Measurements from ENCODE around the gene NEGR1.

- TF ChIP-seq, protein P1, sequence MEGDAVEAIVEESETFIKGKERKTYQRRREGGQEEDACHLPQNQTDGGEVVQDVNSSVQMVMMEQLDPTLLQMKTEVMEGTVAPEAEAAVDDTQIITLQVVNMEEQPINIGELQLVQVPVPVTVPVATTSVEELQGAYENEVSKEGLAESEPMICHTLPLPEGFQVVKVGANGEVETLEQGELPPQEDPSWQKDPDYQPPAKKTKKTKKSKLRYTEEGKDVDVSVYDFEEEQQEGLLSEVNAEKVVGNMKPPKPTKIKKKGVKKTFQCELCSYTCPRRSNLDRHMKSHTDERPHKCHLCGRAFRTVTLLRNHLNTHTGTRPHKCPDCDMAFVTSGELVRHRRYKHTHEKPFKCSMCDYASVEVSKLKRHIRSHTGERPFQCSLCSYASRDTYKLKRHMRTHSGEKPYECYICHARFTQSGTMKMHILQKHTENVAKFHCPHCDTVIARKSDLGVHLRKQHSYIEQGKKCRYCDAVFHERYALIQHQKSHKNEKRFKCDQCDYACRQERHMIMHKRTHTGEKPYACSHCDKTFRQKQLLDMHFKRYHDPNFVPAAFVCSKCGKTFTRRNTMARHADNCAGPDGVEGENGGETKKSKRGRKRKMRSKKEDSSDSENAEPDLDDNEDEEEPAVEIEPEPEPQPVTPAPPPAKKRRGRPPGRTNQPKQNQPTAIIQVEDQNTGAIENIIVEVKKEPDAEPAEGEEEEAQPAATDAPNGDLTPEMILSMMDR (IDR thresholded peaks at IDR 0.05) = no peak
- TF ChIP-seq POLR2A (IDR thresholded peaks at IDR 0.05) (no peak), POLR2AphosphoS5 (IDR thresholded peaks at IDR 0.05) (no peak), EP300 (IDR thresholded peaks at IDR 0.05) (no peak)
Observed at GRCh38 chr1:71882637-71883036, 399.7 kb downstream of the NEGR1 start.
